Muscle of back (tissue), 11 donors: ENCODE measurements around the gene ELOB. TPM values are rescaled to one million over a fixed set of nuclear protein-coding genes. Genes with fewer than 3 reads are reported as not detected.
A peak's percentile ranks its signal among the peaks of the same experiment; 100 is the strongest.

Experiments
- DNase-seq, 3 donors: peaks; one replicate each; pipeline versions ENCODE4 v3.0.0 to v3.0.0-alpha.2; 2013
- polyA plus RNA-seq, 10 donors: library from polyadenylated mRNA; unstranded; fragments of 120-200 nt; gene quantifications; one replicate each; pipeline ENCODE4 v1.2.1, GENCODE V29; 2013; ENCODE audit not compliant: insufficient read length in 10 of 10

ELOB gene
- polyA plus RNA-seq, 10 donors = 126 to 207 (median 146) TPM

- DNase-seq = peak; percentile 97 to 100 (median 98)
Observed at GRCh38 chr16:2752035-2752849, 24.8 kb downstream of the ELOB start, which contains the start of gene SRRM2. Gene SRRM2 (plus strand): TSS chr16:2752638. CDS start chr16:2756365, 3,727 bp downstream.

- DNase-seq = peak in 1 of 3 donors; percentile 18
Observed at GRCh38 chr16:2751577-2752034, 25.5 kb downstream of the ELOB start.

- DNase-seq = no peak
Observed at GRCh38 chr16:2749936-2750335, 27.1 kb downstream of the ELOB start.

- no peak for DNase-seq
Observed at GRCh38 chr16:2749476-2749875, 27.6 kb downstream of the ELOB start.

- DNase-seq = no peak
Observed at GRCh38 chr16:2748757-2749455, 28.2 kb downstream of the ELOB start.

DNA sequence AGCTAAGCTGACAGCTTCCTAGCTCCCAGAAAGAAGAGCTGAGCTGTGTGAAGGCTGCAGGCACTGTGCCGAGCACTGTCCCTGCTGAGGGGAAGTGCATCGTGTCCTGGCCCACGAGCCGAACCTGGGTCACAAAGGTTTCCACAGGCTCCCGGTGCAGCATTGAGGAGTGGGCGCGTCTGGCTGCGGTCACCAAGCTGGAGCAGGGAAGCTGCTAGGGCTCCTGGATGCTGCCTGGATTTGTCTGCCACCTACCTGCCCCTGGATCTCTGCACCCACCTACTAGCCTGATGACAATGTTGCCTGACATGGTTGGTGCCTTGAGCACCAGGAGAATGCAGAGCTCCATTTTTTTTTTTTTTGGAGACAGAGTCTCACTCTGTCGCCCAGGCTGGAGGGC is 31.1 kb downstream of the ELOB start:
- DNase-seq = no peak

DNA sequence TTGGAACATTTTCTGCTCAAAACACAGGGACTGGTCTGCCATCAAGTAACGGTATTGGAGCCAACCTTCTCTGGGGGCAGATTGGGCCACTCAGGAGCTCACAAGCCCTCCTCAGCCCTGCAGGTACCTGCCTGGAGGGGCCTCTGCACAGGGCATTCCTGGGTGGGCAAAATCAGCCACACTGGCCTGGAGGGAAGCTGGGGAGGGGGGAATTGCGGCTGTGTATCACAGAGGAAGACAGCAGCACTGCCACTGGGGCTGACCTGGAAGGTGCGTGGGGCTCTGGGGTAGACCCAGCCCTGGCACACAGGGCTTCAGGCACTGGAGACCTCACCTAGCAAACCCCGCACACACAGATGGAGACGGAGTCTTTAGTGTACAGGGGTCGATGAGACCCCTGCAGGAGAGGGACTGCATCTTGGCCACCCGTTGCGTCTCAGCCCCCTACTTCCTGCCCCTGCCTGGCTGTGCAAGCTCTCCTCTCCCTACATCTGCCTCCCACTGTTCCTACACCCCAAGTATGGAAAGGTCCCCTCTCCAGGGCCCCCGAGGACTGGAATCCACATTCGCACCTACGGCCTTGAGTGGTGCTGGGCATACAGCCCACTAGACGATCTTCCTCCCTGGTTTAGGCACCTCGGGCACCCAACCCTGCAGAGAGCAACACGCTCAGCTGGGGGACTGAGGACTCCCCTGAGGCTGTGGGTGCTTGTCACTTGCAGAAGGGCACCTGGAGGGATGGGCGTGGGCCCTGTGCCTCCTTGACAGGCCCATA is 31.8 kb downstream of the ELOB start:
- no peak for DNase-seq

GRCh38 chr16:2744711-2745110 is 32.4 kb downstream of the ELOB start:
- no peak for DNase-seq

GRCh38 chr16:2743007-2743810 is 33.9 kb downstream of the ELOB start:
- DNase-seq = no peak

GRCh38 chr16:2742323-2743006 is 34.6 kb downstream of the ELOB start:
- no peak for DNase-seq

- no peak for DNase-seq
Observed at GRCh38 chr16:2741168-2741567, 35.9 kb downstream of the ELOB start.

GRCh38 chr16:2740476-2740875 is 36.6 kb downstream of the ELOB start:
- no peak for DNase-seq

- no peak for DNase-seq
Observed at GRCh38 chr16:2739625-2740430, 37.3 kb downstream of the ELOB start.

GRCh38 chr16:2738615-2739014 is 38.5 kb downstream of the ELOB start:
- no peak for DNase-seq

DNA sequence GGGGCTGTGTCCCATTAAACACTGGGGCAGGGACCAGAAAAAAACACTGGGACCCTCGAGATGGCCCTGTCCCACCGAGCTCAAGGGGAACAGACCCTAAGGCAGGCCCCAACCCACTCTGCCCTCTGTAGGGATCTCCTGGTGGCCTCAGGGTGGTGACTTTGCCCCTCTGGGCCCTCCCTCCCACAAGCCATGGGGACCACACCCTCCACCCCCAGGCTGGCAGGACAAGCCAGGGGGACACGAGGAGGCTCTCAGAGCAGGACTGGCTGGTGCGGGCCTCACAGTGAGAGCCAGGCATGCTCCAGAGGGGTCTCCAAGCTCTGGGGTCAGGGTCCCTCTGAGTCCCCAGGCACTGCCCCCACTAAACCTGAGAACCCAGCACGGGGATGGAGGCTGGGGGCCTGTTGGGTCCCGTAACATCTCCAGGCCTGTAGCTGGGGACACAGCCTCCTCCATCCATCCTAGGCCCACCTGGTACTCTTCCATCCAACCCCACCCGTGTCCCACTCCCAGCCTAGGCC is 39.1 kb downstream of the ELOB start:
- no peak for DNase-seq

GRCh38 chr16:2737238-2737605 is 39.9 kb downstream of the ELOB start:
- DNase-seq = no peak

DNA sequence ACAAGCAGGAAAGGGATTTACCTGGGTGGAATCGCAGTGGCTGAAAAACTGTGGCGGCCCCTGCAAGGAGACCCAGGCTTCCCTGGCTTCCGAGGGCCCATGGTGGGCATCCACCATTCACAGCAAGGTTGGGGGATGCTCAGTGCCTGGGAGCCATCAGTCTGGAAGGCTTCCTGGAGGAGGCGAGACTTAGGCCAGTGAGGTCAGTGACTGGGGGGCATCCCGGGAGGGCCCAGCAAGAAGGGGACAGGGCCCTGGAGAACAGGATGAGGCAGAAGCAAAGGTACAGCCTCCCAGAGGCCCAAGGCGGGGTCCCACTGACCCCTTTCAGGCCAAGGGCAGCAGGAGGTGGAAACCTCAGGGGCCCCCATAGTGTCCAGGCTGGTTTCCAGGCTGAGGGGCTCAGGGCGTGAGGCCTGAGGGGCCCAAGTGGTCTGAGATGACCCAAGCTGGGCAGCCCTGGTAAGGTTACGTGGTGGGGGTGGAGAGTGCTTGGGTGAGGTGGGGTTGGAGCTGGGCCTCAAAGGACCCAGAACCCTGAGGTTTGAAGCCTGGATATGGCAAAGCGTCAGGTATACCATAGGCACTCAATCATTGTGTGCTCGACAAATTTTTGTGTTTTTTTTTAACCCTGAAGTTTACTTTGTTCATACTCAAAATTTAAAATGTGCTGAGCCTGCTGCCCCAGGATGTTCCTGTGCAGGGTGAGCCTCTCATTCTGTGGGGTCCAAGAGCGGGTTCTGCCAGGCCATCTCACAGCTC is 40.4 kb downstream of the ELOB start:
- no peak for DNase-seq

DNA sequence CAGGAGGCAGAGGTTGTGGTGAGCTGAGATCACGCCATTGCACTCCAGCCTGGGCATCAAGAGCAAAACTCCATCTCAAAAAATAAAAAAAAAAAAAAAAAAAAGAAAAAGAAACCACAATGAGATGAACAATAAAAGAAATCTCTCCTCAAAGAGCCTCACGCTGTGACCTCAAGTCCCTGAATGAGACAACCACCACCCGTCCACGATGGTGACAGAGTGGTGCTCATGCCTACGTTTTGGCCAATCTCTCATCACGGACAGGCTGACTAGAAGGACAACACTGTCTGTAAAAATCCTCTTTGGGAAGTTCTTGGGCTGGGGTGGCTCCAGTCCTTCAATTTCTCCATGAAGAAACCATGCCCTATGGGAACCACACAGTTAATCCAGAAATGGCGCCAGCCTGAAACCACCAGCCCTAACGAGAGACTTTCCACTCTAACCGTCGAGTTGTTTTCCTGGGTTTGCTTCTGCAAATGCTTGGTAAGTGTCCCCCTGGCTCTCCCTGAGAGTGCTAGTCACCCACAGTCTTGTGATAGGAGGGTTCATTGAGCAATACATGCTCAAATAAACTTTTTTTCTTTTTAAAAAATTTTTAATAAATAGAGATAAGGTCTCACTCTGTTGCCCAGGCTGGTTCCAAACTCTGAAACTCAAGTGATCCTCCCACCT is 42.1 kb downstream of the ELOB start:
- no peak for DNase-seq
